ELF-1 (cell line): ENCODE results near the gene CFAP73.
"Not testable (repeated sequence)": the region's sequence is repeated elsewhere in the genome, so short reads cannot be mapped to it uniquely, and the experiment has no call there.

Experiments
- DNase-seq: peaks from one replicate; pipeline ENCODE4 v3.0.0-alpha.2; 2016; ENCODE audit warnings: low read depth, low spot score

The CFAP73 gene

GRCh38 chr12:113186666-113187325 is 37.3 kb downstream of the CFAP73 start:
- no peak for DNase-seq

- no peak for DNase-seq
Observed at GRCh38 chr12:113189361-113189760, 39.8 kb downstream of the CFAP73 start.

- peak; percentile 78 for DNase-seq
Observed at GRCh38 chr12:113190761-113191160, 41.2 kb downstream of the CFAP73 start.

GRCh38 chr12:113191227-113191626 is 41.7 kb downstream of the CFAP73 start:
- no peak for DNase-seq

GRCh38 chr12:113194971-113195391 is 45.5 kb downstream of the CFAP73 start:
- DNase-seq = no peak

- DNase-seq = no peak
Observed at GRCh38 chr12:113195598-113195997, 46.1 kb downstream of the CFAP73 start.

- DNase-seq = no peak
Observed at GRCh38 chr12:113196582-113196981, 47.1 kb downstream of the CFAP73 start.

GRCh38 chr12:113196990-113197389 is 47.5 kb downstream of the CFAP73 start:
- peak; percentile 72 for DNase-seq

- DNase-seq = no peak
Observed at GRCh38 chr12:113197518-113198077, 48.1 kb downstream of the CFAP73 start.

DNA sequence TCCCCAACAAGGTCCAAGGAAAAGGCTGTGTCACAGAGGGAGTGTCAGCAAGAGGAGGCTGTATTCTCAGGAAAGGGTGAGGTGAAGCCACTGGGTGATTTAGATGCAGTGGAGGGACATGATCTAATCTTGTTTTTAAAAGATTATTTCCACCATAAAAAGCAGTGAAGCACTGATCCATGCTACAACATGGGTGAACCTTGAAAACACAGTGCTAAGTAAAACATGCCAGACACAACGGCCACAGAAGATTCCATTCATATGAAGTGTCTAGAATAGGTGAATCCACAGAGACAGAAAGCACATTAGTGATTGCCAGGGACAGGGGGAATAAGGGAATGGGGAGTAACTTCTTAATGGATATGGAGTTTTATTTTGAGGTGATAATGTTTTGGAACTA is 48.8 kb downstream of the CFAP73 start:
- DNase-seq = no peak

- DNase-seq = no peak
Observed at GRCh38 chr12:113200021-113200797, 50.7 kb downstream of the CFAP73 start.

DNA sequence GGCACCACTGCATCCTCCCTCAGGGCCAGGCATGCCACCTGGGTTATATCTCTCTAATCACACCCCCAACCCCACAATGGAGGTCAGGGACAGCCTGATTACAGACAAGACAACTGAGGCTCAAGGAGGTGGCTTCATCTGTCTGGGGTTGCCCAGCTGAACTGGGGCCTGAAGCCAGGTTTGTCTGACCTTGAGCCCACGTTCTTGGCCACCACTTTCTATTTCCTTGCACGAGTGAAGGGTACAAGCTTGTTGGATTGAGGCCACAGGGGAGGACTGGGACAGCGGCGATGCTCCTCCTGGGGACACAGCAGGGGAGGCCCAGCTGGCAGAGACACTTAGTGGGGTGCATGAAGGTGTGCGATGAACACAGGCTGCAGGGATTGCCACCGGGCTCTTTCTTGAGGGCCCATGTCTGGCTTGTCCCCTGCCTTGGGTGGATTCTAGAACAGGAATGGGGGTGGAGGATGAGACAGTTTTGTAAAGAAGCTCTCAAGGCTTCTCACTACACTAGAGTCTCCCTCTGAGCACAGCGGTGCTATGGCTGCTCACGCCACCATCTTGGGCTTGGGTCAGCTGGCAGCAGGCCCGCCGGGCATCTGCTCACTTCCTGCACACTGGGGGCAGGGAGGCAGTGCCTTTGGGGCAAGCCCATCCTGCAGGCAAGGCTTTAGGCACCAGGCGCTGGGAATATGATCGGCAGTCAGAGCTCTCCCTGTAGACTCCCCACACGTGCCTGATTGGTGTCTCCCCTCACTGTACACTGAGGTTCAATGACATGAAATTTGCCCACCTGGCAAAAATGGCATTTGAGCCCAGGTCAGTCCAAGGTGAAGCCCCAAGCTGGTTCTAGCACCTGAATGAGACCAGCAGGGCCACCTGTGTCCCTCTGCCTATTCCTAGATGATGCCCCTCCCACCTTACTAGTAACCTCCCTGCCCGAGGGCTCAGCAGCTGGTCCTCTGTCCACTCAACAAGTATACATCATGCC is 52.0 kb downstream of the CFAP73 start:
- no peak for DNase-seq

- no peak for DNase-seq
Observed at GRCh38 chr12:113202300-113203075, 53.0 kb downstream of the CFAP73 start.

DNA sequence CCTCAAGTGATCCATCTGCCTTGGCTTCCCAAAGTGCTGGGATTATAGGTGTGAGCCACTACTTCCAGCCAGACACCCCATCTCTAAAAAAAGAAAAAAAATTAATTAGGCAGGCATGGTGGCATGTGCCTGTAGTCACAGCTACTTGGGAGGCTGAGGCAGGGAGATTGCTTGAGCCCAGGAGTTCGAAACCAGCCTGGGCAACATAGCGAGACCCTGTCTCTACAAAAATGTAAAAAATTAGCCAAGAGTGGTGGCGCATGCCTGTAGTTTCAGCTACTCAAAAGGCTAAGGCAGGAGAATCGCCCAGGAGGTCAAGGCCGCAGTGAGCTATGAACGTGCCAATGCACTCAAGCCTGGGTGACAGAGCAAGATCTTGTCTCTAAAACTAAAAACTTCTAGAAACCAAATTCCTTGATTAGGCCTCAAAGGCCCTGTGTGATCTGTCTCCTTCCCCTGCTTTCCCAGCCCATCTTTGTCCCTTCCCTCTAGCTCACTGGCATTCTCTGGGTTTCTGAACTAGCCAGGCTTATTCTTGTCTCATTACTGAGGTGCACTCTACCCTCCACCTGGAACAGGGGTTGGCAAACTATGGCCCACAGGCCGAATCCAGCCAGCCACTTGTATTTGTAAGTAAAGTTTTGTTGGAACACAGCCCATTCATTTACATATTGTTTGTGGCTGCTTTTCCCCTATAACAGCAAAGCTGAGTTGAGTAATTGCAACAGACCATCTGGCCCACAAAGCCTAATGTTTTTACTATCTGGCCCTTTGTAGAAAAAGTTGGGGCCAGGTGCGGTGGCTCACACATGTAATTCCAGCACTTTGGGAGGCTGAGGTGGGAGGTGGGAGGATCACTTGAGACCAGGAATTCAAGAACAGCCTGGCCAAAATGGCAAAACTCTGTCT is 54.6 kb downstream of the CFAP73 start:
- no peak for DNase-seq

GRCh38 chr12:113204804-113205203 is 55.3 kb downstream of the CFAP73 start:
- no peak for DNase-seq

DNA sequence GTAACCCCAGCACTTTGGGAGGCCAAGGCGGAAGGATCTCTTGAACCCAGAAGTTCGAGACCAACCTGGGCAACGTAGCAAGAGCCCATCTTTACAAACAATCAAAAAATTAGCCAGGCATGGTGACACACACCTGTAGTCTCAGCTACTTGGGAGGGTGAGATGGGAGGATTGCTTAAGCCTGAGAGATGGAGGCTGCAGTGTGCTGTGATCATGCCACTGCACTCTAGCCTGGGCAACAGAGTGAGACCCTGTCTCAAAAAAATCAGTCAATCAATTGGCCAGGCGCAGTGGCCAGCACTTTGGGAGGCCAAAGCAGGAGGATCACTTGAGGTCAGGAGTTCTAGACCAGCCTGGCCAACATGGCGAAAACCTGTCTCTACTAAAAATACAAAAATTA is 57.3 kb downstream of the CFAP73 start:
- not testable (repeated sequence) for DNase-seq

GRCh38 chr12:113207613-113208040 is 58.1 kb downstream of the CFAP73 start:
- DNase-seq = no peak

GRCh38 chr12:113208041-113208934 is 58.8 kb downstream of the CFAP73 start:
- peak; percentile 69 for DNase-seq
